Activated gamma-delta T cell (primary cell): ENCODE measurements around the gene RNU6-9.
A peak's percentile ranks its signal among the peaks of the same experiment; 100 is the strongest.
"Not testable (repeated sequence)": the region's sequence is repeated elsewhere in the genome, so short reads cannot be mapped to it uniquely, and the experiment has no call there.

ENCODE experiments used
- DNase-seq: peaks from one replicate; lab custom pipeline; 2025; lab: John Stamatoyannopoulos, UW

RNU6-9 gene

GRCh38 chr19:861756-862580, 31.3 kb upstream of the RNU6-9 start:
- peak; percentile 54 for DNase-seq

GRCh38 chr19:862581-863314, 30.5 kb upstream of the RNU6-9 start:
- peak; percentile 61 for DNase-seq

GRCh38 chr19:863315-863620, 30.0 kb upstream of the RNU6-9 start:
- no peak for DNase-seq

GRCh38 chr19:866769-867300, 26.4 kb upstream of the RNU6-9 start:
- no peak for DNase-seq

- DNase-seq: no peak
Observed at GRCh38 chr19:867301-867793, 25.9 kb upstream of the RNU6-9 start.

- DNase-seq: no peak
Observed at GRCh38 chr19:867855-868457, 25.3 kb upstream of the RNU6-9 start.

- DNase-seq: no peak
Observed at GRCh38 chr19:868458-869244, 24.6 kb upstream of the RNU6-9 start.

GRCh38 chr19:869245-870177, 23.8 kb upstream of the RNU6-9 start:
- DNase-seq: no peak

- DNase-seq: no peak
Observed at GRCh38 chr19:870314-870713, 23.0 kb upstream of the RNU6-9 start.

- no peak for DNase-seq
Observed at GRCh38 chr19:870963-871401, 22.3 kb upstream of the RNU6-9 start.

GRCh38 chr19:871446-872265, 21.6 kb upstream of the RNU6-9 start:
- DNase-seq: no peak

- no peak for DNase-seq
Observed at GRCh38 chr19:872266-872951, 20.9 kb upstream of the RNU6-9 start.

GRCh38 chr19:873084-873483, 20.2 kb upstream of the RNU6-9 start:
- DNase-seq: no peak

- DNase-seq: no peak
Observed at GRCh38 chr19:873561-874041, 19.7 kb upstream of the RNU6-9 start.

GRCh38 chr19:875265-875879, 17.9 kb upstream of the RNU6-9 start:
- no peak for DNase-seq

- DNase-seq: no peak
Observed at GRCh38 chr19:876089-876488, 17.2 kb upstream of the RNU6-9 start.

- DNase-seq: no peak
Observed at GRCh38 chr19:876780-877314, 16.4 kb upstream of the RNU6-9 start.

GRCh38 chr19:877992-878660, 15.2 kb upstream of the RNU6-9 start:
- DNase-seq: not testable (repeated sequence)
